ENCODE measurements around the gene MCAT. TPM values are rescaled to one million over a fixed set of nuclear protein-coding genes. Genes with fewer than 3 reads are reported as not detected.

MCAT gene
- total and polyA plus RNA-seq, 2 of the 4 experiments (the other 2 are of a cell fraction): 7.3 to 19.7 TPM

DNA sequence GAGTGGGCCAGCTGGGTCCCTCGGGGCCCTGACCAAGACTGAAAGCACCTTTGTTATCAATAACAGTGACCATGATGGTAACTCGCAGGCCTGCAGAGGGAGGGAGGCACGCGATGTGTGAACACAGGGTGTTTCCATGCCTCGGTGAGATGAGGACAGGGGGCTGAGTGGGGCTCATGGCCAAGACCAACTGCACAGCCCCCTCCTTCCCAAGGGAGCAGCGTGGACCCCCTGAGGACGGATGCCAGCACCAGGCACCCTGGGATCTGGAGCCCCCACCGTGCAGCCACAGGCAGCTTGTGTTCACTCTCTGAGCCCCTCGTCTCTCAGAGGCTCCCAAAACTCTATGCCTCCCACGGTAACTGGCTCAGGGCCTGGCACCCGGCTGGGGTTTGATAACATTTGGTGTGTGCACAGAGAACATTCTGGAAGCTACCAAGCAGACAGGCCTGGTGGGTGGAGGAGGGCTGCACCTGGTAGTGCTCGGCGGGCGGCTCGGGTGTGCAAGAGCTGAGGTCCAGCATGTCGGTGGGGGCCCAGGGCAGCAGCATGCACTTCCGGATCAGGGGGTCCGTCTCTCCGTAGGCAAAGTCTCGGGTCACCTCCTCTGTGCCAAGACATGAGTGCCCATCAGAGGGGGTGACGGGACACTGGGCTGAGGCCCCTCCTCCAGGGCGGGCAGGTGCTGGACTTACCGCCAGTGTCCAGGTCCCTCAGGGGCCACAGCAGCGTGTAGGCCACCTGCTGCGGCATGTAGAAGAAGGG, 36.1 kb upstream of the MCAT start:
- TF ChIP-seq, protein P1, sequence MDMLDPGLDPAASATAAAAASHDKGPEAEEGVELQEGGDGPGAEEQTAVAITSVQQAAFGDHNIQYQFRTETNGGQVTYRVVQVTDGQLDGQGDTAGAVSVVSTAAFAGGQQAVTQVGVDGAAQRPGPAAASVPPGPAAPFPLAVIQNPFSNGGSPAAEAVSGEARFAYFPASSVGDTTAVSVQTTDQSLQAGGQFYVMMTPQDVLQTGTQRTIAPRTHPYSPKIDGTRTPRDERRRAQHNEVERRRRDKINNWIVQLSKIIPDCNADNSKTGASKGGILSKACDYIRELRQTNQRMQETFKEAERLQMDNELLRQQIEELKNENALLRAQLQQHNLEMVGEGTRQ (IDR thresholded peaks at IDR 0.05; ENCODE audit: low read depth, low read length): no peak
- TF ChIP-seq MXI1 (IDR thresholded peaks at IDR 0.05; ENCODE audit: borderline replicate concordance, low read depth, low read length) (no peak), CTCF (conservative IDR thresholded peaks at IDR 0.05; ENCODE audit: low read depth, low read length) (no peak), RCOR1 (IDR thresholded peaks at IDR 0.05; ENCODE audit: insufficient replicate concordance, low read length) (no peak)
- in situ Hi-C loops (cut with MboI; ENCODE audit: low sequenced_read_pairs): no loop called here

More for the DNA sequence above, 36.1 kb upstream of the MCAT start:
- CTCF ChIA-PET: no interaction called here
- Histone ChIP-seq H3K9me1 (ENCODE audit: insufficient read depth, low read length) (peaks cover 11% of the 10 kb centered on the region), H4K20me1 (ENCODE audit: insufficient read depth, low read length) (peaks cover 6% of the 10 kb centered on the region), H4K5ac (ENCODE audit: low read depth, low read length) (no peak overlapping the region), H4K8ac (ENCODE audit: low read depth in 2 of 2, low read length in 2 of 2) (no peak overlapping the region), H3K4me1 (ENCODE audit: control insufficient read depth, insufficient read depth, low read length) (no peaks in the 10 kb centered on the region), H4K91ac (ENCODE audit: insufficient read depth, low read depth, low read length) (no peak overlapping the region), H3K14ac (replicated peaks; ENCODE audit: low read depth, low read length) (no peak overlapping the region), H2BK15ac (ENCODE audit: low read depth, low read length) (no peak overlapping the region), H2AK9ac (replicated peaks; ENCODE audit: low read depth, low read length, poor library complexity) (no peak overlapping the region), H3K56ac (ENCODE audit: extremely low read depth, insufficient read depth, low read length) (no peak overlapping the region), H3K18ac (ENCODE audit: low read depth, low read length) (no peak overlapping the region), H2BK5ac (ENCODE audit: low read depth, low read length, poor library complexity, severe bottlenecking) (no peak overlapping the region), H3K27ac (ENCODE audit: insufficient read depth, low read length) (no peak overlapping the region), H2AFZ (replicated peaks; ENCODE audit: low read length, poor library complexity) (no peak overlapping the region), H3K27me3 (ENCODE audit: control insufficient read depth, insufficient read depth, low read length) (no peaks in the 10 kb centered on the region), H3K36me3 (ENCODE audit: control insufficient read depth, insufficient read depth, low read length) (peaks cover 32% of the 10 kb centered on the region; the same call in 1 of the 2 replicates), H3K4me3 (ENCODE audit: insufficient read depth, low read depth, low read length) (no peak overlapping the region), H2AK5ac (ENCODE audit: low read depth, low read length) (no peak overlapping the region), H2BK20ac (ENCODE audit: low read depth, low read length) (no peak overlapping the region), H2BK120ac (ENCODE audit: low read depth, low read length) (no peak overlapping the region), H3K4ac (ENCODE audit: low read depth, low read length) (no peak overlapping the region), H3K79me1 (ENCODE audit: low read depth in 1 of 2, low read length in 2 of 2) (peaks cover under 1 to 28% of the 10 kb centered on the region in 2 experiments; a peak in 3 of 4 replicates), H3K23ac (ENCODE audit: low read depth, low read length) (no peak overlapping the region), H3K9me3 (ENCODE audit: control insufficient read depth, insufficient read depth, low read length) (no peaks in the 10 kb centered on the region), H3K4me2 (ENCODE audit: low read depth, low read length) (no peak overlapping the region), H3K9ac (ENCODE audit: low read depth, low read length) (no peak overlapping the region)
- no TSS peak for BruUV-seq (replicated peaks)
- no peak for DNase-seq
- intact Hi-C loops (cut with micrococcal nuclease) (no loop called here), dilution Hi-C loops (cut with HindIII; ENCODE audit: low sequenced_read_pairs, unreplicated experiment) (no loop called here)
- POLR2A ChIA-PET (ENCODE audit: unreplicated experiment): no interaction called here
- WGBS, 2 experiments (ENCODE audit: extremely low coverage in 2 of 2, insufficient read length in 1 of 2): 97% methylated on average over 13 of the region's 25 CpGs; no CpG with 5 or more reads in 1 of the 2 experiments
- no peak for ATAC-seq (ENCODE audit: low read depth)

All from IMR-90 (cell line).